Spleen (tissue), 7 donors: ENCODE data around the gene PLD4.

ENCODE experiments used
- POLR2A ChIP-seq, 3 donors: fragments of 450-650 bp; IDR thresholded peaks; one replicate each; pipeline ENCODE4 v1.5.1; 2017; ENCODE audit warnings: antibody characterized with exemption in 3 of 3, mild to moderate bottlenecking in 1 of 3
- POLR2AphosphoS5 ChIP-seq, 3 donors: sonication (generic); formaldehyde crosslinking; IDR thresholded peaks; one replicate each; pipeline ENCODE4 v1.5.1; 2017; ENCODE audit warnings: antibody characterized with exemption in 3 of 3
- TF ChIP-seq, protein P1 (sequence below), 11 experiments: fragments of 200-600 bp in 7 of 11; fragments of 450-650 bp in 4 of 11; sonication (generic) in 4 of 11; IDR thresholded peaks in 8 of 11; conservative IDR thresholded peaks in 3 of 11; 1 replicate in 7 of 11; 2 replicates in 4 of 11; pipeline versions ENCODE4 v1.4.0 to v1.8.0; 2016 to 2021; ENCODE audit warnings: antibody characterized with exemption in 11 of 11, inconsistent platforms in 4 of 11, mild to moderate bottlenecking in 1 of 11
- donor health status: DM: no; HTN: no; CAD: no; lungs with moderate emphysema.
- donor health status: DM: no; HTN: no; CAD: no.
- donor health status: DM: no; HTN: no; CAD: no.

DNA sequence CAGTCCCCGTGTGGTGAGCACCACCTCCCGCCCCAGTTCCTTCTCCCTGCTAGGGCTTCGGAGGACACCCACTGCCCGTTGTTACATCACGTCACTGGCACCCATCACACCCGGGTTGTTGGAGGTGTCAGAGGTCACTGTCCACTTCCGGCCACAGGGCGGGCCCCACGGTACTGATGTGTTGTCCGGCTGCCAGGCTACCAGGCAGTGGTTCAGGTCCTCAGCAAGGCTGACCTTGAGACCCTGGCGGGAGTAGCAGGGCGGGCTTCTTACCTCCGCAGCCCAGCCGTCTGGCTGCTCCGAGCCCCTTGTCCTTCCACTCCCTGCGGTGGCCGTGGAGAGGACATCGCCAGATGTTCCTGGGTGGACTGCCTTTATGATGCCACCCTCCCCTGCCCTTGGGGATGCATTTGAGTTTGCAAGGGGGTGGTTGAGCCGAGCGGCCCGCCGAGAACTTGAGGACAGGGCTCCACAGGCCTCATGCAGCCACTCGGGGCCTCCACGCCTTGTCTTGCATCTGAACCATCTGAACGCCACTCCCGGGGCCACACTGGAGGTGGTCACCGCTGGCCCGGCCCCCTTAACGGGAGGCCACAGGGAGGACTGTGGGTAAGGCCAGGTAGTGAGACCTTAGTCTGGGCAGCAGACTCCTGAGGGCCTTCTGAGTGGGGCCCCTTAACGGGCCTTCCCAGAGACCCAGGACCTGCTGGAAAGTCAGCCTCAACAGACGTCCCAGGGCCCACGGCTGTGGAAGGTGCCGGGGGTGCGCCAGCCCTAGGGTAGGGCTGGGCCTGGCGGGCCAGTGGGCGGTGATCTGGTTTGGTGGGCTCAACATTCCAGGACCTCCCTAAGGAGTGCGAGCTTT lies 27.1 kb upstream of the PLD4 start:
- TF ChIP-seq, protein P1, sequence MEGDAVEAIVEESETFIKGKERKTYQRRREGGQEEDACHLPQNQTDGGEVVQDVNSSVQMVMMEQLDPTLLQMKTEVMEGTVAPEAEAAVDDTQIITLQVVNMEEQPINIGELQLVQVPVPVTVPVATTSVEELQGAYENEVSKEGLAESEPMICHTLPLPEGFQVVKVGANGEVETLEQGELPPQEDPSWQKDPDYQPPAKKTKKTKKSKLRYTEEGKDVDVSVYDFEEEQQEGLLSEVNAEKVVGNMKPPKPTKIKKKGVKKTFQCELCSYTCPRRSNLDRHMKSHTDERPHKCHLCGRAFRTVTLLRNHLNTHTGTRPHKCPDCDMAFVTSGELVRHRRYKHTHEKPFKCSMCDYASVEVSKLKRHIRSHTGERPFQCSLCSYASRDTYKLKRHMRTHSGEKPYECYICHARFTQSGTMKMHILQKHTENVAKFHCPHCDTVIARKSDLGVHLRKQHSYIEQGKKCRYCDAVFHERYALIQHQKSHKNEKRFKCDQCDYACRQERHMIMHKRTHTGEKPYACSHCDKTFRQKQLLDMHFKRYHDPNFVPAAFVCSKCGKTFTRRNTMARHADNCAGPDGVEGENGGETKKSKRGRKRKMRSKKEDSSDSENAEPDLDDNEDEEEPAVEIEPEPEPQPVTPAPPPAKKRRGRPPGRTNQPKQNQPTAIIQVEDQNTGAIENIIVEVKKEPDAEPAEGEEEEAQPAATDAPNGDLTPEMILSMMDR (IDR thresholded peaks at IDR 0.05 in 8 of 11, conservative IDR thresholded peaks at IDR 0.05 in 3 of 11) = no peak
- TF ChIP-seq POLR2AphosphoS5 (IDR thresholded peaks at IDR 0.05) = no peak
- no peak for TF ChIP-seq POLR2A (IDR thresholded peaks at IDR 0.05)
